ENCODE data around the gene SLC25A43.
"Not testable (repeated sequence)": the region's sequence is repeated elsewhere in the genome, so short reads cannot be mapped to it uniquely, and the experiment has no call there.

SLC25A43 gene

DNA sequence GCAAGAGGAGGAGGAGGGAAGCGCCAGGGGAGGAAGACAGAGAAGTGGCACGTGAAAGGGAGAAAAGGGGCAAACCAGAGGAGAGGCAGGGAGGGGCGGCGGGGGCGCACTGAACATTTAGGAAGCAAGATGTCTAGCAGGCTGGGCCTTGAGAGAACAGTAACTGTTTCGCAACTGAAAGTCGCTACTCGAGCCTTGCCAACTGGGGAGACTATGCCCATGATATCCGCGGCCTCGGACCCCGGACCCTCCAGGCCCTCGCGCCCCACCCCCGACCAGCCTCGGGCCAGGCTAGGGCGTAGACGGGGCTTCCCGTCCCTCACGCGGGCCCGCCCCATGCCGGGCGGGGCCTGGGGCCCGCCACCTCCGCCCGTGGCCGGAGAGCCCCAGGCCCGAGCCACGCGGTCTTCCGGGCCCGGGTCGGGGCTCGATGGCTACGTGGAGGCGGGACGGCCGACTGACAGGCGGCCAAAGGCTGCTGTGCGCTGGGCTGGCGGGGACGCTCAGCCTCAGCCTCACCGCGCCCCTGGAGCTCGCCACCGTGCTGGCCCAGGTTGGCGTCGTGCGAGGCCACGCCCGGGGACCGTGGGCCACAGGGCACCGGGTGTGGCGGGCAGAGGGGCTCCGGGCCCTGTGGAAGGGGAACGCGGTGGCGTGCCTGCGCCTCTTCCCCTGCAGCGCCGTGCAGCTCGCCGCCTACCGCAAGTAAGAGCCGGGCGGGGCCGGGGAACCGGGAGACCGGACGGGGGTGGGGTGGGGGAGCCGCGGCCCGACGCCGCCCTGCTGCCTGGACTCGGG, at the start of gene SLC25A43:
TSS of gene SLC25A43 (plus strand) at position 363 of the 798 bp plus-strand sequence. CDS start at position 431, 68 bp downstream.
- Histone ChIP-seq H3K4me1 (ENCODE audit: control insufficient read depth, insufficient read depth, low read length) (no peaks in the 10 kb centered on the region), H3K9ac (ENCODE audit: low read length) (peak within 1 kb of the TSS; percentile 50), H3K4me3 (ENCODE audit: low read length) (peak within 1 kb of the TSS; percentile 72), H3K27me3 (ENCODE audit: control insufficient read depth, insufficient read depth, low read length) (no peaks in the 10 kb centered on the region), H3K36me3 (ENCODE audit: control insufficient read depth, insufficient read depth, low read length) (no peaks in the 10 kb centered on the region), H3K27ac (ENCODE audit: low read depth, low read length) (peak within 1 kb of the TSS; percentile 76)

DNA sequence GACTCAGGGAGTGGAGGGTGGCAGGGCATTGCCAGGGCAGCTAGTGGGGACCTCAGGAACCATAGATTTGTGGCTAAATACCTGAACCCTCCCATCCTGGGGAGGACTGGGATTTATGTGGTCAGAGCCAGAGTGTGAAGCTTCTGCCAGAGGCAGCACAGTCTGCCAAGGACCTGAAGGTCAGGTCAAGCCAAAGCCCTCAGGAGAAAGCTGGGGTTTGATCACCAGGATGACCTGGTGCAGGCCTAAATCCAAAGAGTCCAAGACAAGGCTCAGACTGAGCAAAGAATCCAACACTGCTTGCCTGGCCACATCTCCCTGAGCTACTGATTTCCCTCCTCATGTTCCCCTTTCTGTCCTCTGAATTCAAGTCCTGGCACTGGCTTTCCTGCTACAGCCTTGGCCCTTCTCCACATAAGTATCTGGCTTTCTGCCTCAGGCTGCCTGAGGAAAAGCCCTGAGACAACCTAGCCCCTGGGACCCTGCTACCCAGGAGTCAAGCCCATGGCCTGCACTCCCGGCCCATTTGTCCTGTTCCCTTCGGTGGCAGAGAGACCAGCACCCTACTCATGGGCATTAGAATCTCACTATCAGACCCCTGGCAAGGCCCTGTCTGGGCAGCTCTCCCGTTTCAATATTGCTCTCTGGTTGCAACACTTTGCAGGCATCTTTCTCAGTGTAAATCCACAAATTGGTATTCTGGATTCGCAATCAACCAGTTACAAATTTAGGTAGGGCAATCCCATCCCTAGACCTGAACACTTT, 39.3 kb upstream of the SLC25A43 start:
- Histone ChIP-seq H3K4me1 (ENCODE audit: control insufficient read depth, insufficient read depth, low read length) (no peaks in the 10 kb centered on the region), H3K36me3 (ENCODE audit: control insufficient read depth, insufficient read depth, low read length) (no peaks in the 10 kb centered on the region), H3K27me3 (ENCODE audit: control insufficient read depth, insufficient read depth, low read length) (no peaks in the 10 kb centered on the region), H3K4me3 (ENCODE audit: low read length) (no peak overlapping the region), H3K27ac (ENCODE audit: low read depth, low read length) (no peak overlapping the region), H3K9ac (ENCODE audit: low read length) (no peak overlapping the region)

DNA sequence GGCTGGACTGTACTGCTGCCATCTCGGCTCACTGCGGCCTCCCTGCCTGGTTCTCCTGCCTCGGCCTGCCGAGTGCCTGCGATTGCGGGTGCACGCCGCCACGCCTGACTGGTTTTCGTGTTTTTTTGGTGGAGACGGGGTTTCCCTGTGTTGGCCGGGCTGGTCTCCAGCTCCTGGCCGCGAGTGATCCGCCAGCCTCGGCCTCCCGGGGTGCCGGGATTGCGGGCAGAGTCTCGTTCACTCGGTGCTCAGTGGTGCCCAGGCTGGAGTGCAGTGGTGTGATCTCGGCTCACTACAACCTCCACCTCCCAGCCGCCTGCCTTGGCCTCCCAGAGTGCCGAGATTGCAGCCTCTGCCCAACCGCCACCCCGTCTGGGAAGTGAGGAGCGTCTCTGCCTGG, 37.7 kb upstream of the SLC25A43 start:
- not testable (repeated sequence) for H3K27me3 ChIP-seq (ENCODE audit: control insufficient read depth, insufficient read depth, low read length); H3K36me3 ChIP-seq (ENCODE audit: control insufficient read depth, insufficient read depth, low read length); H3K9ac ChIP-seq (ENCODE audit: low read length); H3K4me1 ChIP-seq (ENCODE audit: control insufficient read depth, insufficient read depth, low read length); H3K27ac ChIP-seq (ENCODE audit: low read depth, low read length); H3K4me3 ChIP-seq (ENCODE audit: low read length)

DNA sequence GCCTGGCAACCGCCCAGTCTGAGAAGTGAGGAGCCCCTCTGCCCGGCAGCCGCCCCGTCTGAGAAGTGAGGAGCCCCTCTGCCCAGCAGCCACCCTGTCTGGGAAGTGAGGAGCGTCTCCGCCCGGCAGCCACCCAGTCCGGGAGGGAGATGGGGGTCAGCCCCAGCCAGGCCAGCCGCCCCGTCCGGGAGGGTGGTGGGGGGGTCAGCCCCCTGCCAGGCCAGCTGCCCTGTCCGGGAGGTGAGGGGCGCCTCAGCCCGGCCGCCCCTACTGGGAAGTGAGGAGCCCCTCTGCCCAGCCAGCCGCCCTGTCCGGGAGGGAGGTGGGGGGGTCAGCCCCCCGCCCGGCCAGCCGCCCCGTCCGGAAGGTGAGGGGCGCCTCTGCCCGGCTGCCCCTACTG, 37.1 kb upstream of the SLC25A43 start:
- not testable (repeated sequence) for H3K36me3 ChIP-seq (ENCODE audit: control insufficient read depth, insufficient read depth, low read length); H3K27me3 ChIP-seq (ENCODE audit: control insufficient read depth, insufficient read depth, low read length); H3K4me3 ChIP-seq (ENCODE audit: low read length); H3K27ac ChIP-seq (ENCODE audit: low read depth, low read length); H3K9ac ChIP-seq (ENCODE audit: low read length); H3K4me1 ChIP-seq (ENCODE audit: control insufficient read depth, insufficient read depth, low read length)

DNA sequence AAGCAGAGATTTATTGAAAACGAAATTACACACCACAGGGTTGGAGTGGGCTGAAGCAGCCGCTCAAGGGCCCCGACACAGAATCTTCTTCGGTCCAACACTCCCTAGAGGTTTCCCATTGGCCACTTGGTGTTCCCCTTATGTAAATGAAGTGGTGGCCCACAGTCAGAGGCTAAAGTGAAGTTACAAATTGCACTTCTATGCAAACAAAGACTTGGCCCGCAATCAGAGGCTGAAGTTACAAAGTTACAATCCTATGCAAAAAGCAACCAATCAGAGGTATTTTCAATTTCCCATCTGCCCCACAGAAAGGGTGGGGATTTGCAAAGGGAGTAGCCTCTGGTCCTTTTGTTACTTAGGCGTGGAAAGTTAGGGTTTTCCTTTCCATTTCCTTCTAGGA, 35.7 kb upstream of the SLC25A43 start:
- Histone ChIP-seq H3K9ac (ENCODE audit: low read length) (no peak overlapping the region), H3K27ac (ENCODE audit: low read depth, low read length) (no peak overlapping the region), H3K36me3 (ENCODE audit: control insufficient read depth, insufficient read depth, low read length) (no peaks in the 10 kb centered on the region), H3K4me1 (ENCODE audit: control insufficient read depth, insufficient read depth, low read length) (no peaks in the 10 kb centered on the region), H3K4me3 (ENCODE audit: low read length) (no peak overlapping the region), H3K27me3 (ENCODE audit: control insufficient read depth, insufficient read depth, low read length) (no peaks in the 10 kb centered on the region)

DNA sequence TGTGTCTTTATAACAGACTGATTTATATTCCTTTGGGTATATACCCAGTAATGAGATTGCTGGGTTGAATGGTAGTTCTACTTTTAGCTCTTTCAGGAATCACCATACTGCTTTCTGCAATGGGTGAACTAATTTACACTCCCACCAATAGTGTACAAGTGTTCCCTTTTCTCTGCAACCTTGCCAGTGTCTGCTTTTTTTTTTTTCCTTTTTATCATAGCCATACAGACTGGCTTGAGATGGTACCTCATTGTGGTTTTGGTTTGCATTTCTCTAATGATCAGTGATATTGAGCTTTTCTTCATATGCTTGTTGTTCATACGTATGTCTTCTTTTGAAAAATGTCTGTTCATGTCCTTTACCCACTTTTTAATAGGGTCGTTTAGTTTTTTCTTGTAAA, 27.3 kb upstream of the SLC25A43 start:
- not testable (repeated sequence) for H3K27me3 ChIP-seq (ENCODE audit: control insufficient read depth, insufficient read depth, low read length); H3K4me1 ChIP-seq (ENCODE audit: control insufficient read depth, insufficient read depth, low read length); H3K4me3 ChIP-seq (ENCODE audit: low read length); H3K27ac ChIP-seq (ENCODE audit: low read depth, low read length); H3K36me3 ChIP-seq (ENCODE audit: control insufficient read depth, insufficient read depth, low read length); H3K9ac ChIP-seq (ENCODE audit: low read length)

DNA sequence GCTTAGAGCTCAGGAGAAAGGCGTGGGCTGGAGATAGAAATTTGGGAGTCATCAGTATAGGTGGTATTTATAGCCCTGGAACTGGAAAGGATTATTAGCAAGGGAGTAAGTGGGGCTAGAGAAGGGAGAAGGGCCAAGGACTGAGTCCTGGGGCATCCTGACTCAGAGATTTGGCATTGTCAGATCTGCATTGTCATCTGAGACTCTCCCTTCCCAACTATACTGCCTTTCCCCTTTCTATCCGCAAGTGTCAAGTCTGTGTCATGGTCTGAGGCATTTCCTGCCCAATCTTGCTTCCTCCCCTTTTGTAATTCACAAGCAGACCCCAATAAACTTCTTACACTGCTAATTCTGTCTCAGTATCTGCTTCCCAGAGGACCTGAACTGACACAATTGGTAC, 24.4 kb upstream of the SLC25A43 start:
- Histone ChIP-seq H3K27me3 (ENCODE audit: control insufficient read depth, insufficient read depth, low read length) (no peaks in the 10 kb centered on the region), H3K36me3 (ENCODE audit: control insufficient read depth, insufficient read depth, low read length) (no peaks in the 10 kb centered on the region), H3K4me1 (ENCODE audit: control insufficient read depth, insufficient read depth, low read length) (no peaks in the 10 kb centered on the region), H3K9ac (ENCODE audit: low read length) (no peak overlapping the region), H3K27ac (ENCODE audit: low read depth, low read length) (no peak overlapping the region), H3K4me3 (ENCODE audit: low read length) (no peak overlapping the region)

DNA sequence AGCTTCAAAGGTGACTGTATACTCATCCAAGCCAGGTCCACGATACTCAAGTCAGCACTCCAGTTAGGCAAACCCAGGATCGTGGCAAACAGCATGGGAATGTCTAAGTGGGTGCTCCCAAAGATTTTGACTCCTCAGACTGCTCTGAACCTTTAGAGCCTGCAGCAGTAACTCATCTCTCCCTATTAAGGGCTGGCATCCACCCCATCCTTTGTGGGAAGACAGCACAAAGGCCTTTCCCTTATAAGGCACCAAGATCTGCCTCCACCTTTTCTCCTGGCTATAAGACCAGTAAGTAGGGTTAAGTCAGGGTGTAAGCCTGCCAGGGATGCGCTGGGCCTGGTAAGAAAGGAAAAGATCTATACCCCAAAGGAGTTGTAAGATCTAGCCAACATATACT, 23.6 kb upstream of the SLC25A43 start:
- no peaks in the 10 kb centered on the region for H3K27me3 ChIP-seq (ENCODE audit: control insufficient read depth, insufficient read depth, low read length)

DNA sequence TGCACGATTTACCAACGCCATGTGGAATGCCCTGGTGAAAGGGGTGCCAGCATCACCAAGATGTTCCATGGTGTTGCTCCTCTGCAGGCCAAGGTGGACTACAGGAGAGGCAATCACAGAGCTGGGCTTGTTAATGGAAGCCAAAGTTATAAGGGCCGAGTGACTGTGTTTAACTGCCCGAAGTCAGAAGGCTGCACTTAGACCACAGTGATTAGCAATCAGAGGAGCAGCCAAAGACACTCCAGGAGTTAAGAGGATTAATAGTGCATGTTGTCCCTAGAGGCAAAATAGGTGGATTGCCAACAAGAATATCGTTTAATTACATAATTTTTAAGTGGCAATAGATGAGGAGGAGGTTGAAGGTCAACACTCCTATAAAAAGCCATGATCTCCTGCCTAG, 22.8 kb upstream of the SLC25A43 start:
- H3K27me3 ChIP-seq (ENCODE audit: control insufficient read depth, insufficient read depth, low read length) = no peaks in the 10 kb centered on the region
- no peak overlapping the region for H3K4me3 ChIP-seq (ENCODE audit: low read length)
- H3K27ac ChIP-seq (ENCODE audit: low read depth, low read length) = no peak overlapping the region
- H3K9ac ChIP-seq (ENCODE audit: low read length) = no peak overlapping the region
- no peaks in the 10 kb centered on the region for H3K4me1 ChIP-seq (ENCODE audit: control insufficient read depth, insufficient read depth, low read length)
- no peaks in the 10 kb centered on the region for H3K36me3 ChIP-seq (ENCODE audit: control insufficient read depth, insufficient read depth, low read length)

More for the DNA sequence above, 23.6 kb upstream of the SLC25A43 start:
- Histone ChIP-seq H3K4me3 (ENCODE audit: low read length) (no peak overlapping the region), H3K27ac (ENCODE audit: low read depth, low read length) (no peak overlapping the region), H3K4me1 (ENCODE audit: control insufficient read depth, insufficient read depth, low read length) (no peaks in the 10 kb centered on the region), H3K9ac (ENCODE audit: low read length) (no peak overlapping the region), H3K36me3 (ENCODE audit: control insufficient read depth, insufficient read depth, low read length) (no peaks in the 10 kb centered on the region)

DNA sequence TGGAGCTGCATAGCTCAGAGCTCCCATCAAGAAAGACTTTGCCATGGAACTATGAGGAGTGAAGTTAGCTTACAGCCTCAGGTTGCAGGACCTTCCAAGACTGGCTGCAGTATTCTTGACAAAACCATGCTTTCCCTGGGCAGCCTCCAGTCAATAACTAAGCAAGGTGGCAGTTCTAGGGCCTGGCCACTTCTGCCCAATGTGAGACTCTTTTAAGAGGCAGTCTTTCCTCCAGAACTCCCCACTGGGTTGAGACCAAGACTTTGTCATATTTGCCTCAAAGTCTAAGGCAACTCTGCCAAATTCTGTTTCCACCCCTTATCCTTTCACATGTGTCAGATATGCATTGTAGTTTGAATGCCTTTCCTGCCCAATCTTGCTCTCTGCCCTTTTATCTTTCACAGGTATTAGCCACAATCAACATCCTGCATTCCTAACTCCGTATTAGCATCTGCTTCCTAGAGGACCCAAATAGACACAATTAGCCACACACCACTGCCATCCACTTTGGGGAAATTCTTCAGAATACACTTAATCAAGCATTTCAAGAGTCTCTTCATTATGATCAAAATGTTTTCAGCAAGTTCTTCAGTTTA, 17.7 kb upstream of the SLC25A43 start:
- Histone ChIP-seq H3K27ac (ENCODE audit: low read depth, low read length) (no peak overlapping the region), H3K4me3 (ENCODE audit: low read length) (no peak overlapping the region), H3K36me3 (ENCODE audit: control insufficient read depth, insufficient read depth, low read length) (no peaks in the 10 kb centered on the region), H3K9ac (ENCODE audit: low read length) (no peak overlapping the region), H3K4me1 (ENCODE audit: control insufficient read depth, insufficient read depth, low read length) (no peaks in the 10 kb centered on the region), H3K27me3 (ENCODE audit: control insufficient read depth, insufficient read depth, low read length) (no peaks in the 10 kb centered on the region)

DNA sequence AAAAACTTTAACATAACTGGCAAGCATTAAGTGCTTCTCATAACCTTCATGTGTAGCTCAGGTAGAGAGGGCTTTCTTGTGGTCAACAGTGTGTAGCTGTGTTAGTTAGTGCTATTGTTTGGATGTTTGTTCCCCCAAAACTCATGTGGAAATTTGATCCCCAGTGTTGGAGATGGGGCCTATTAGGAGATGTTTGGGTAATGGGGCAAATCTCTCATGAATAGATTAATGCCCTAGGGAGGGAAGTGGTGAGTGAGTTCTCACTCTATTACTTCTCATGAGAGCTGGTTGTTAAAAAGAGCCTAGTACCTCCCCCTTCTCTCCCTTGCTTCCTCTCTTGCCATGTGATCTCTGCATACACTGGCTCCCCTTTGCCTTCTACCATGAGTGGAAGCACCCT, 16.5 kb upstream of the SLC25A43 start:
- no peaks in the 10 kb centered on the region for H3K4me1 ChIP-seq (ENCODE audit: control insufficient read depth, insufficient read depth, low read length)
- no peaks in the 10 kb centered on the region for H3K36me3 ChIP-seq (ENCODE audit: control insufficient read depth, insufficient read depth, low read length)
- no peak overlapping the region for H3K27ac ChIP-seq (ENCODE audit: low read depth, low read length)
- no peak overlapping the region for H3K4me3 ChIP-seq (ENCODE audit: low read length)
- H3K9ac ChIP-seq (ENCODE audit: low read length) = no peak overlapping the region
- H3K27me3 ChIP-seq (ENCODE audit: control insufficient read depth, insufficient read depth, low read length) = no peaks in the 10 kb centered on the region

DNA sequence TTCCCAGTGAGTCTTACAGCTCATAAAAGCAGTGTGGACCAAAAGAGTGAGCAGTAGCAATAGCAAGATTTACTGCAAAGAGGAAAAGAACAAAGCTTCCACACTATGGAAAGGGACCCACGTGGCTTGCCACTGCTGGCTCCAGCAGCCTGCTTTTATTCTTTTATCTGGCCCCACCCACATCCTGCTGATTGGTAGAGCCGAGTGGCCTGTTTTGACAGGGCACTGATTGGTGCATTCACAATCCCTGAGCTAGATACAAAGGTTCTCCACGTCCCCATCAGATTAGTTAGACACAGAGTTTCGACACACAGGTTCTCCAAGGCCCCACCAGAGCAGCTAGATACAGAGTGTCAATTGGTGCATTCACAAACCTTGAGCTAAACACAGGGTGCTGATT, 12.5 kb upstream of the SLC25A43 start:
- H3K27ac ChIP-seq (ENCODE audit: low read depth, low read length); H3K36me3 ChIP-seq (ENCODE audit: control insufficient read depth, insufficient read depth, low read length); H3K9ac ChIP-seq (ENCODE audit: low read length); H3K27me3 ChIP-seq (ENCODE audit: control insufficient read depth, insufficient read depth, low read length); H3K4me3 ChIP-seq (ENCODE audit: low read length); H3K4me1 ChIP-seq (ENCODE audit: control insufficient read depth, insufficient read depth, low read length): not testable (repeated sequence)

Data from rectal smooth muscle tissue (tissue), 1 donor.